Activated T-cell treated with anti-CD3 and anti-CD28 coated beads, Interleukin-2, amount 50 U/mL, for 1 hour (primary cell): ENCODE results near the gene NFASC.

Experiments used
- DNase-seq: peaks from one replicate; pipeline ENCODE4 v3.0.0-alpha.2; 2020

Gene NFASC

DNA sequence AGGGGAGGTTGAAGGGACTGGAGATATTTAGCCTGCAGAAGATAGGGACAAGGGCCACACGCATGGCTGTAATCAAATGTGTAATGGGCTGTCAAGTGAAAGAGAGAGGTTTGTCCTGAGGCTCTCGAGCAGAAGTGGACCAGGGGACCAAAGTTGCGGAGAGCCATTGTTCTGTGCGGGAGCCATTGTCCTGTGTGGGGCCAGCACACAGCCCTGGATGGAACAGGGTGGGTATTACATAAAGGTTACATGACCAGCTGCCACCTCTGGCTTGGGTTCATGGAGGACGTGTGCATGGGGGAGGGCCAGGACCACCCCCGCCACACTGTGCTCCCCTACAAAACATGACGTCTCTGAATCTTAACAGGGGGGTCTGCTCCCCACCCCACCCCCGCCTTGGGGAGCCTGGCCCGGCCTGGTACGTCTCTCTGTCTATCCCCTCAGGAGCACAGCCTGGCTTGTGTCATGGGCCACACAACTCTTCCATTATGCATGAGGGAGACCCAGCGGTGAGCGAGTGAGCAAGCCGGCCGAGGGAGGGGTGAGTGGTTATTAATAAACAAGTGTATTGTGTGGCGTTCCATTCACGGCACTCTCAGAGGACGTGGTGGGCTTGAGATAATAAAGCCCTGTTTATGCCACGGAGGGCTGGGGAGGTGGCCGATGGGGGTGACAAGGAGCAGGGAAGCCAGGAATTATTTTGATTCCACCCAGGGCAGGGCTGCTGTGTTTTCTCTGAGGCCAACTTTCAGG is at the start of gene NFASC:
TSS of gene NFASC (plus strand) at position 703 of the 753 bp plus-strand sequence. CDS start 73,454 bp downstream, outside the sequence.
- no peak for DNase-seq

DNA sequence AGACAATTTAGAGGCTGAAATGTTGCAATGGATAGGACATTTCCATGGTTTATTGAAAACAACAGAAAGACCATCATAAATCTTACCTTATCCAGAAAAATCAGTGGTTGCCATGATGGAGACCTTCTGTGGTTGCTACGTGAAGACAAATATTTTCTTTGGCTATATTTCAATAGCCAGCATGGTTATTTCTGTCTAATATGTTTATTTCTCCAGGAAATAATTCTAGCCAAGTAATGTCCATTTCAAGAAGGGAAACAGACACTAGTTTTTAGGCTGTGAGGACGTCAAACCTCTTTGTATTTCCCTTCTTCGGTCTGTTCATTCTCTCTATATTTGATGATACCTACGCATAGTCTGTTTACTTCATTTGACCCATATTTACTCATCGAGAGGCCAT is 49.2 kb upstream of the NFASC start:
- no peak for DNase-seq

DNA sequence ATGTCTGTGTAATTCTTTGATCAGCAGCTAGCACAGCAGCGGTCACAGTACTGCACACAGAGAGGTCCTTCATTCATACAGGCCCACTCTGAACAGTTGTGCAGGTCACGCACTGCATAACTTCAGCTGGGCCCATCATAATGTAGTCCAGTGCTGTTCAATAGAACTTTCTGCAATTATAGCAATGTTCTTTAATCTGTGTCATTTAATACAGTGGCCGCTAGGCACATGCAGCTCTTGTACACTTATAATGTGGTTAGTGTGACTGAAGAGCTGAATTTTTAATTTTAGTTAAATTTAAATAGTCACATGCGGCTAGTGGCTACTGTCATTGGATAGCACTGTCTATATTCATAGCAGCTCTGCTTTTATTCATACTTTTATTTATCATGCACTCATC is 48.7 kb upstream of the NFASC start:
- DNase-seq = no peak

DNA sequence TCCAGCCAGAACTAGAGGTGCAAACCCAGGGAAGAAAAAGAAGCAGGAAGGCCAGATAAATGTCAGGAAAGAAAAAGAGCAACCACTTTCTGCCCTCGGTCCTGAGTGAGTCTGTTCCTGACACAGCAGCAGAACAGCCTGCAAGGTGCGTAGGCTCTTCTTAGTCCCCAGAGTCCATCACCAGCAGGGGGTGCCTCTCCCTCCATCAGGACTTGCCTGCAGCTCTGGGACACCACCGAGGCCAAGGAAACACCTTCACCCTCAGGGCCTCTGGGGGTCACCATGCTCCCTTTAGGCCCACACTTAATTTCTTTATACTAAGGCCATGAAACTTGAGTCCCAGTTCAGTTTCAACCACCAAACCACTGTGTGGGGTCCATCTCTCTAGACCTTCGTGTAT is 43.7 kb upstream of the NFASC start:
- DNase-seq = no peak

DNA sequence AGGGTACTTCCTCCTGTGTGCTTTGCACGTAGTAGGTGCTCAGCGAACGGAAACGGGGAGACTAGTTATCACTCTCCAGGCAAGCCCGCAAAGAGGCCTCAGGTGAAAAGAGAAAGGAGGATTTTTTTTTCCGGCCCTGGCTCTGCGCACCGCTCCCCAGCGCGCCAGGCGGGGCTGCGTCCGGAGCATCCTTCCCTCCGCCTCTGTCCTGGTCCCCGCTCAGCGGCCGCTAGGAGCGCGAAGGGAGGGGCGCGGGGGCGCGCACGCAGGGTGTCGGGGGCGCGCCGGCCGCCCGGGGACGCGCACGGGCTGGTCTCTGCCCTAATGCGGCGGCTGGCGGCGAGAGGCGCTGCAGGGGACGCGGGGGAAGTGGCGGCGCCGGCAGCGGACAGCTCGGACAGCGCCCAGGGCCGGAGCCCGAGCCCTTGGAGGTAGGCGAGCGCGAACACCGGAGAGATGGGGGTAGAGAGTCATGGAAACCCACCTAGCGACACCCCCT is 42.3 kb upstream of the NFASC start:
- DNase-seq = peak; percentile 27

DNA sequence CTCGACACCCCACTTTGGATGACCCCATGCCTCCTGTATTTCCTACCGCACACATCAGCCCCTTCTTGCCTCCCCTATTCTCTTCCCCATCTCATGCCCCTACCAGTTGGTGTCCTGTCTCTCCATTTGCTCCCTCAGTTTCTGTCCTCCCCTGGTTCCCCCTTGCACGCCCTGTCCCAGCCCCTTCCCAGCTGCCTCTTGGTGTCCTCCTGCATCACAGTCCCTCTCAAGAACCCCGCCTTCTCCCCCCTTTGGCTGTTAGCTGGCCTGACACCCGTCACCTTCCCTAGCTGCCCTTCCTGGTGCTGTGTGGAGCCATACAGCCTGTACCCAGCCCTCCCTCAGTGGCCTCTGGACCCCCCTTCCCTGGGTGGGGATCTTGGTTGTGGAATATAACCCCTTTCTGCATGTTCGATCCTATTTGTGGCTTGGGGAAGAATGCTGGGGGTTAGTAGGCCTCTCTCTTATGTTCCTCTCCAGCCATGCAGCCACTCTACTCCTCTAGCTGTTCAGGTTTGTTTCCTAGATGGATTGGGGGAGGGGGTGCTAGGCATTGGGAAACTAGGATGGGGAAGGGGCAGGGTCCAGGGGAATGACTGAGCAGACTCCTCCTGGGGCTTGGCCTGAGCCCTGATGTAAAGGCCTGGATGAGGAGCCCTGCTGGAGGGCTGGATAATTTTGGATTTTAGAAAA is 41.4 kb upstream of the NFASC start:
- no peak for DNase-seq

DNA sequence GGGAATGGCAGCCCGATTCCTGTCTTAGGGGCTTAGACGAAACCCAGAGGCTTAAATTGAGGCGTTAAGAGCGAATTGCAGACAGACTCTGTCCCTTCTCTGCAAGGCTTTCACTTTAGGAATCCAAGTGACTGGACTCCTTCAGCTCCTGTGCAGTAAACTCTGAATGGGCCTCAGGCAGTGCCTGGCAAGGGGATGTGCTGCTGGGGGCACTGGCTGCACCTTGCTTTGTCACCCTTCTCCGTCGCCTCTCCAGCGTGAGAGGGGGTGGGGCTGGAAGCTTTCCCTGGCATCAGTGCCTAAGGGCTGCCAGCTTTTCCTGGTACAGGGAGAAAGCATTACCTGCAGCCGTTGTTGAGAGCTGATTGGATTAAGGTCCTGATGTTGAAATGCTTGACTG is 39.9 kb upstream of the NFASC start:
- DNase-seq = no peak

DNA sequence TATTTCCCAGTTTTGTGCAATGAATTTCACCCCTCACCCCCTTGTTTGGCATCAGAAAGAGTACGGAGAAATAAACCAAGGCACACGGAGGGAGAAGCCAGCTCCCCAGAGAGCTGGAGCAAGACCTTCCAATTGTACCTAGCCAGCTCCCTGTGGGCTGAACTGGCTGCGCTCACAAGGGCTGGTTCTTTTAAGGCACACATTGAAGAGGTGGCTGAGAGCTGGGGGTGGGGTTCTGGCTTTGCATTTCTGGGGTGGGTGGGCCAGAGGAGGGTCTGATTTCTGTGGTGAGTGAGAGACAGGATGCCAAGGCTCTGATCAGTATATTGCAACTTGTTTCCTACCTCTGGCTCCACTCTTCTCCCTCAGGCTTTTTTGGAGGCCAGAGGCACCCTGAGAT is 39.5 kb upstream of the NFASC start:
- DNase-seq = no peak

DNA sequence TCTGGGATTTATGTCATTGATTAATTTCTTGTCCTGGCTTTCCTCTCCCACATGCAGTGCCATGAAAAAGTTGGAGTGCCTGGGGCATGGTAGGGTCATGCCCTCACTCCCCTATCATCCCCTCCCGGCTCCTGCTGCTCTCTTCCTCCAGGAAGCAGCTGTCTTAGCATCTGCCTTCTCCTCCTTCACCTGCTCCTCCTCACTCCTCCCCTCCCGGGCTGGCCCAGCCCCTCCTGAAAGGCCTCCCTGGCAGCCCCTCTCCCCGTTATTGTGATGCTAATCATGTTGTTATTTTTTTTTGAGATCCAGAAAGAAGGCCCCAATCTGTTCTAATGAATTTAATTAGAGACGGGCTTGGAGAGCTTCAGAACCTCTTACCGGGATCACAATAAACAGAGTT is 36.3 kb upstream of the NFASC start:
- DNase-seq = no peak

DNA sequence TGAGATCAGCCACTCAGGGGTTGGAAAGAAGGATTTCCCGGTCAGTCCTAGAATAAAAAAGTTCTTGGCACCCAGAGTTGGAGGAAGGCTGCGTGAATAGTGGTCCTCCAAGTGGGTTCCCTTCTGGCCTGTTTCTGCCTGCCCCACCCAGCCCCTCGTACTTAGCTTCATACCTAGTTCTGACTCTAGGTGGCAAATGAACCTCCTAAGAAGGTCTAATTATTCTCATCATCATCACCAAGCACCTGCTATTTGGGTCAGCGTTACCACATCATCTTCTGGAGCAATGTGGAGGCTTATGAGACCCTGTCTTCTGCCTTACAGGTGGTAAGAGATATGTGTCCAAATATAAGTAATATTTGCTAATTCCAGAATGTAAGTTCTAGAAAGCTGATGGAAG is 35.9 kb upstream of the NFASC start:
- DNase-seq = no peak

DNA sequence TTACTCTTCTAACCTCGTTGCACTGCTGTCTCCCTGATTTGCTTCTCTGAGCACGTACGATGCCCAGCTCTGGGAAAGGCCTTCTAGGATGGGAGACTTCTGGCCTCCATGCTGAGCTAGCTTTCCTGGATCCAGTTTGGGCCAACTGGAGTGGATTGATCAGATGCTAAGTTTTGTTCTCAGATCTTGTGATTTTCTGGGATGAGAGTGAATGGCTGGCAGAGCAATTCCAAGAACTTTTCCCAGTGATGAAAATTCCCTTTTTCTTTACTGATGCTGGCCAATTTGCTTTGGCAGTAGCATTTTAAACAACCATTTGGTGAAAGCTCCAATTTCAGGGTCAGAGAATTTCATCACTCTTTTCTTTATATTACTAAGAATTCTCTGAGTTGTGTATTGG is 34.9 kb upstream of the NFASC start:
- DNase-seq = no peak

DNA sequence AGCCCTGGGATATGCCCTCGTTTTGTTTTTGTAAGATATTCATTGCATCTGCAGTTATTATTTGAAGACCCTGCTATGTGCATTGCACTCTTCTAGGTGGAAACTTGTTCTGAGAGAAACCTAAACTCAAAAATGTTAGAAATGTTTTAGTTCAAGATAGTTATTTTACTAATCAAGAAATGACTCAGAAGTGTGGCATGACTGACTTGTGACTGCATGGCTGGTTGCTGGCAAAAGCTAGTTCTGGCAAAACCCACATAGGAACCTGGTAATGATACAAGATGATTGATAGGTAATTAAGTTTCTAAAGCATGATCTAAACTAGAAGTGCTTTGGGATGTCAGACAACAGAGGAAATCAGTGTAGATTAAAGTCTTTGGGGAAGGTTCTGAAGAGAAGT is 33.8 kb upstream of the NFASC start:
- no peak for DNase-seq

DNA sequence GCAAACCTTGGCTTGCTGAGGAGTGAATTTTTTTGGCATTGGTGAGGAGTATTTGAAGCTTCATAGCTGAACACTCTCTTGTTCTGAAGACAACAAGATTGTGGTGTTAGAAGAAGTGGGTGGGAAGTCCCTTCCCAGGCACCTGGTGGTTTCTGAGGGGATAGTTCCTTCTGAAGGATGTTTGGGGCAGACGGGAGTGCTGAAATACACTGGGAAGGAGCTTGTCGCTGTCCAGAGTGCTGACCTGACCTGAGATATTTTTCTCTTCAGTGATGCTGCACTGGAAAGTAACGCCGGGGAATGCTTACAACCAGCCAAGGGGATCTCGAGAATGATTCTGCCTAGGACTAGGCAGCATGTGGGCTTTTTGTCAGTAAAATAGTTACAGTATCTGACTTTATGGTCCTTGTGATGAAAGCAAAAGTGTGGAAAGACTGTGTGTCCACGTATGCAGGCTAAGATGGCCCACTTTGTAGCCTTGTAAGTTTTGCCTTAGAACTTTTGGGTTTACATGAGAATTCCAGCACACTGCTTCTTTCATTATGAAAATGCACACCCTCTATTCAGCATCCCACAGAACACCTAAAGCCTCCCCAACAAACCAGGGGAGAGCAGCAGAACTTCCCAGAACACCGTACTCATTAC is 33.1 kb upstream of the NFASC start:
- no peak for DNase-seq

DNA sequence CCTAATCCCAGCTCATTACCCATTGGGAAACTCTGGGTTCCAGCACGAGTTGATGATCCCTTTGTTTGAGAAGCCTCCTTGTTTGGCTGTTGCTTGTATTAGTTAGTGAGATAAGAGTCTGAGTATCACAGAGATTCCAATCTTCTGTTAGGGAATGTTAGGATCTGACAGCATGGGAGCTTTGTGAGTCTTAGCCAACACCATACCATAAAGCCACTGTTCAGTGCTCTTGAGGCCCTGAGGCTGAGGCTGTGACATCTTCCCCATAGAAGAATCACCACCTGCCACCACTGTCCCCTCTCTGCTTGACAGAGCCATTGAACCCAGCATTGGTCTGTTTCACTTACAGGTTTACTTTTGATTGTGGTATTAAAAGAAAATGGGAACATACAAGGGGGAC is 29.3 kb upstream of the NFASC start:
- no peak for DNase-seq

DNA sequence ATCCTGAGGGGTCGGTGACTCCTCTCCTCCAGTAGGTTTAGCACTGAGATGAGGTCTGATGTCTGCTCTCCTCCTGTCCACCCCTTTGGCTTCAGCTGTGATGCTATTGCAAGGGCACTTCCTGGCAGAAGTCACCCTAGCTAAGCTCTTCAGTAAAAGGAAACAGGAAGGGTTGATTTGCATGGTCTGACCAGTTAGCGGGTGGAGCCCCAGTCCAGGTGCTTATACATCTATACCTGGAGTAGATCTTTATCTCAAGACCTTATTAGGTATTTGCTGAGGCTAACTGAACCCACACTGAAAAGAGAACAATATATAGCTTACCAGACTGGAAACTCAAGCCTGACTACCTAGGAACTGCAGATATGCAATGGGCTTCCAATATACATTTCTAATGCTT is 28.9 kb upstream of the NFASC start:
- DNase-seq = no peak

DNA sequence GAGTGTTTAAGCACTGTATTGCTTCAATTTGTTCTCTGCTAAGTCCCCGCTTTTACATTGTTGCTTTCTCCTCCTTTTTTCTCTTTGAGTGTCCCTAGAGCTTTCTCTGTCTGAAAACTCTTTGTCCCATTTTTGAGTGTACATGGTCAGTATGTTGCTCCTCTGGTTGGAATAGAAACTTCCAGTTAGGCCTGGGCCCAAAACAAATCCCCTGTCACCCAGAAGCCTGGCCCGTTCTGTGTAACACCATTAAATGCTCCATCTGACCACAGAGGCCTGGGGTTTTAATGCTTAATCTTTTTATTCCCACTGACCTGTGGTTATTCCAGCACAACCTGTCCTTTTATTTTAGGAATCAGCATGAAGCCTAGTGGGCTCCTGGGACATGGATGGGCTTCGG is 28.3 kb upstream of the NFASC start:
- no peak for DNase-seq

DNA sequence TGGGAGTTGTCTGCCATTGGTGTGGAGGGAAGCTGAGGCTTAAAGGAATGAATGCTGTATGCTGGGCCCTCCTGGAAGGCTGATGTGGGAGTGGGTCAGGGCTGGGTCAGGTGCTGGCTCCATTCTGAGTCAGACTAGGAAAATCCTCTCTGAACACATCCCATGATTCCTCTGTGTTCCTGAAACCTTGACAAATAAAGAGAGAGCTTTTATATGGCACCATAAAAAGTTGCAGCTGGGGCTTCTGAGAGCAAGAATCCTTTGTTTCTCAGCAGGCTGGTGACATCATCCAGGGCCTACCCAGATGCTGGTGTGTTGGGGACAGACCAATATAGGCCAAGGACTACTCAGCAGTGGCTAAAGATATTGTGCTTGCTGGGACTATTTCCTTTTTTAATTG is 27.8 kb upstream of the NFASC start:
- DNase-seq = no peak

DNA sequence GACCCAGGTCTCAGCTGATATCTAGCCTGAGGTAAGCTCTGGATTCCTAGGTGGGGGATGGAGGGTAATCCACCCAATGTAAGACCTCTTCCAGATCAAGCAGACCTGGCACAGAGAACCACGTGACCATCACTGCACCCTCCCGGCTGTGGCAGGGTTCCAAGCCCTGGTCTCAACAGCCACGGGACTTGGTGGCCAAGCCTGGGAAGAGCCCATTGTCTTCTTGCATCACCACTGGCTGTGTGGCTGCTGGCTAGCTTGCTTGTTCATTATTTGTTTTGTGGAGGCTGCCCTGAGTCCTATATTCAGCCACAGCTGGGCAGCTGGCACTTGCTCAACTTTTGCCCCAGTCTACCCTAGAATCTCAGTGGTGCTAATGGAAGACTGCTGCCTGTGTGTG is 24.1 kb upstream of the NFASC start:
- DNase-seq = no peak

DNA sequence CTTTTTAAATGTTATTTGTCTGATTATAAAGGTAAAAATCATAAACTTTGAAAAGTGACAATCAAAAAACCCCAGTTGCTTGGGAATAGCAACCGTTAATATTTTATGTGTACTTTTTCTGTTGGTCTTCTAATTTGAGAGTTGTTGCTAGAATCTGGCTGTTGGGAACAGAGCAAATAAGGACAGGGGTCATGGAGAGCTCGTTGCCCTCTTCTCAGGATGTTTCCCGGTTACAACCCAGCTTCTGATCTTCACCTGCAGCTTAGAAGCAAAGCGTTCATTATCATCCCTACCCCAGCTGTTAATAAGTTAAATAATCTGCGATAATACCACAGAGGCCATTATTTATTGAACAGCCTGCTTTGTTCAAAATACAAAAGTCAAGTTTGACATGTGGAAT is 22.1 kb upstream of the NFASC start:
- no peak for DNase-seq

DNA sequence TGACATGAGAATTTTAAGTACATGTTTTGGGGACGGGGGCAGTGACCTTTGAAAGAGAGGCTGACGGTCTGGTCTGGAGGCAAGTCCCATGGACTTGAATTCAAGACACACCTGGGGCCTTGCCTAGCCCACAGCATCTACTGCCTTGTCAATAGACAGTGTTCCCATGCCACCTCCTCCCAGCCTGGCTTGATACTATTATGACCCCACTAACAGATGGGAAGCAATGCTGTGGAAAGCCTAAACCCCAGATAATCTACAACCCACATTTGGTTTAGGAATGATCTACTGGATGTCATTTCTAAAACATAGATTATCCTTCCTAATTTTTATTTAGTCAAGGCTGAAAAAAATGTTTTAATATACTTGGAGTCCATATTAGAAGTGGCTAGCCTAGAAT is 17.8 kb upstream of the NFASC start:
- no peak for DNase-seq

DNA sequence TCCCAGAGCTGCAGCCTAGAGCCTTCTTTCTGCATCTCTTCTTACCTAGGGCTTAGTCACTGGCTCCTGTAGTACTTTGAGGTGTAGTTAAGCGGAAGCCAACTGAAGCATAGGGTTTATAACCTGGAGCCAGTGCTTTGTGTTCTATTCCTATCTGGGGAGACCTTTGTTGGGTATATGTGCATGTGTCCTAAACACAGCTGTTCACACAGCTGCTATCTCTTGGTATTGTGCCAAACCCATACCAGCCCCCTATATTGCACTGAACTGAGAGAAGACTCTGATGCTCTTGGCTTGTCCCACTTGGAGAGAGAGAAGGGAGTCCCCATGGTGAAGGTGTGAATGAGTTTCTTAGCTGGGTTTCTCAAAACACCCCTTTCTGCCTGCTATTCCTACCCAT is 17.2 kb upstream of the NFASC start:
- no peak for DNase-seq

DNA sequence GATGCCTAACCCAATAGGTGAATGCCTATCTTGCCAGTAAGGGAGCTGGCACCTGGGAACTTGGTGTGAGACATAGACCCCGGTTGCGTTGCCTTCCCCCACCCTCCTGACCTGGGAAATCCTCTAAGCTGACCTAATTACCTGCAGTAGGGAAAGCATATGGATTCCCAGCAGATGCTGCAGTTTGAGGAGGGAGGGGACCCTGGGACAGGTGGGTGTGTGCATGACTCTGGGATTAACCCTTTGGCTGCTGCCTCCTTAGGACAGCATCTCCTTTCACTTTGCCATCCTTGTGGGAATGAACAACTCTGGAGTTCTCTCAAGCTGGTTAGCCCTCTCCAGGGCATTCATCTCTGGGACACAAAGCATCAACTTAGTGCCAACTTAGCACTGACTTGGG is 16.4 kb upstream of the NFASC start:
- DNase-seq = no peak

DNA sequence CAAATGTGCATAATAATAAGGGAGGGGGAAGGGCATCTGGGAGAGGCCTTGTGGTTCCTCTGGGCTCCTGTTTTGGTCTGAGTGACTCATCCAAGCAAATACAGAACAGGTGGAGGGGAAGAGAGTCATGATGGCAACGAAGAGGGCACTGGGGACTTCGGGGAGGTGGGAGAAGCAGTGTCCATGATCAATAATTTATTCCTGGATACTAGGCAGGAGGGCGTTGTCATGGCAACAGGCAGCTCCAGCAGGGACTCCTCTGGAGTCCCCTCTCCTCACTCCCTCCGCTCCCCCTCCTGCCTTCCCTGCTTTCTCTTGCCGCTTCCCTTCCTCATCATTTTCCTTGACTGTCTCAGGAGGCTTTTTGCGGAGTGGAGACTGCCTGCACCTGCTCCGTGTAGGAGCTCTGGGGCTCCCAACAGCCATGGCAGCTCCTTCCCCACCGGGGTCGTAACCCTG is 12.3 kb upstream of the NFASC start:
- no peak for DNase-seq

DNA sequence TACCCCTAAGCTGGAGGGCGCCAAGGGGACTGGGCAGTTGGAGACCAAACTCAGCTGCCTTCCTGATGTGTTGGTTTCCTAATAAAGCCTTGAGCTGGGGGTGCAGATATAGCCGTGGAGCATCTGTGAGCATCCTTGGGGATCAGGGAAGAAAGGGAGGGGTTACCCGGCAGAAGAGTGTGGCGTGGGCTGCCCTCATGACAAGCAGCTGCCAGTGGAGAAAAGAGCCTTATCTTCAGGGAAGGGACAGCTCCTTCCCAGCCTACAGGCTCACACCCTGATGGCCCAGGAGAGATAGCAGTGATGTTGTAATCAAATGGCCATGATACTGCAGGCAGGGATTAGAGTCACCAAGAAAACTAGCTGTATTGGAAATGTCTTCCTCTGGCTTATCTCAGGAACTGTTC is 10.8 kb upstream of the NFASC start:
- DNase-seq = no peak
